Aorta (tissue), 5 donors: ENCODE measurements around the gene C10orf143. TPM values are rescaled to one million over a fixed set of nuclear protein-coding genes. Genes with fewer than 3 reads are reported as not detected.
A peak's percentile ranks its signal among the peaks of the same experiment; 100 is the strongest.

Experiments used
- ATAC-seq: fragments of 200-7000 bp; cut with Tn5 transposase; one replicate; pipeline ENCODE4 v1.9.1; 2022; ENCODE audit warnings: moderate library complexity; ENCODE audit not compliant: low FRiP score
- DNase-seq, 2 donors: peaks; one replicate each; pipeline ENCODE4 v3.0.0-alpha.2; 2020
- H3K27ac ChIP-seq, 2 donors: one replicate each; pipeline ENCODE4 v1.5.1; 2013; ENCODE audit warnings: low read length in 2 of 2, mild to moderate bottlenecking in 2 of 2, moderate library complexity in 2 of 2, control low read depth in 1 of 2, inconsistent platforms in 1 of 2, low read depth in 1 of 2
- H3K27me3 ChIP-seq, 2 donors: one replicate each; pipeline ENCODE4 v1.6.1; 2013; ENCODE audit warnings: control low read depth in 1 of 2, low read length in 1 of 2, mild to moderate bottlenecking in 1 of 2, moderate library complexity in 1 of 2; ENCODE audit not compliant: insufficient read depth in 2 of 2, control insufficient read depth in 1 of 2
- H3K36me3 ChIP-seq, 2 donors: one replicate each; pipeline ENCODE4 v1.6.1; 2013; ENCODE audit warnings: control low read depth in 1 of 2, low read length in 1 of 2, mild to moderate bottlenecking in 1 of 2; ENCODE audit not compliant: insufficient read depth in 2 of 2, control insufficient read depth in 1 of 2
- H3K4me1 ChIP-seq, 2 donors: one replicate each; pipeline ENCODE4 v1.6.1; 2013; ENCODE audit warnings: low read length in 2 of 2, control low read depth in 1 of 2, mild to moderate bottlenecking in 1 of 2, moderate library complexity in 1 of 2; ENCODE audit not compliant: insufficient read depth in 2 of 2, control insufficient read depth in 1 of 2
- H3K4me3 ChIP-seq, 2 donors: one replicate each; pipeline ENCODE4 v1.5.1; 2013; ENCODE audit warnings: low read length in 2 of 2, control low read depth in 1 of 2, mild to moderate bottlenecking in 1 of 2
- H3K9me3 ChIP-seq: one replicate; pipeline ENCODE4 v1.6.1; 2013; ENCODE audit warnings: mild to moderate bottlenecking, low read length; ENCODE audit not compliant: control insufficient read depth
- WGBS, 2 donors: extraction: QIAGEN DNeasy Blood & Tissue Kit; methylation state at CpG; one replicate each; pipeline ENCODE4 v1.1.7; 2013; 5-methylcytosine and 5-hydroxymethylcytosine counted together
- intact Hi-C, 2 donors: fragments of 100-400 bp; cut with DNase I; formaldehyde crosslinking; loops; one replicate each; pipeline versions ENCODE4 v1.14.2 to v1.15.0; 2022
- polyA plus RNA-seq, 2 donors: library from polyadenylated mRNA; stranded (reverse); fragments of 200-250 nt; gene quantifications; one replicate each; pipeline ENCODE4 v1.2.3, GENCODE V29; 2013
- total RNA-seq, 2 donors: library from RNA; stranded (reverse); fragmentation: NEBNext Ultra II Directional; extraction: Animal tissue kit (Norgen Biotek cat#: 25700); gene quantifications; one replicate each; pipeline ENCODE4 v1.2.1, GENCODE V29; 2021
- donor health status: healthy with polysubstance abuse.
- donor health status: Bipolar disorder and iron deficiency.
- donor health status: DM: no; HTN: no; CAD: no.
- donor health status: DM: no; HTN: no; CAD: no.
- donor health status: DM: yes; HTN: yes; CAD: no.

Gene C10orf143
- total and polyA plus RNA-seq, 4 donors: 1.9 to 7.5 (median 5.0) TPM

DNA sequence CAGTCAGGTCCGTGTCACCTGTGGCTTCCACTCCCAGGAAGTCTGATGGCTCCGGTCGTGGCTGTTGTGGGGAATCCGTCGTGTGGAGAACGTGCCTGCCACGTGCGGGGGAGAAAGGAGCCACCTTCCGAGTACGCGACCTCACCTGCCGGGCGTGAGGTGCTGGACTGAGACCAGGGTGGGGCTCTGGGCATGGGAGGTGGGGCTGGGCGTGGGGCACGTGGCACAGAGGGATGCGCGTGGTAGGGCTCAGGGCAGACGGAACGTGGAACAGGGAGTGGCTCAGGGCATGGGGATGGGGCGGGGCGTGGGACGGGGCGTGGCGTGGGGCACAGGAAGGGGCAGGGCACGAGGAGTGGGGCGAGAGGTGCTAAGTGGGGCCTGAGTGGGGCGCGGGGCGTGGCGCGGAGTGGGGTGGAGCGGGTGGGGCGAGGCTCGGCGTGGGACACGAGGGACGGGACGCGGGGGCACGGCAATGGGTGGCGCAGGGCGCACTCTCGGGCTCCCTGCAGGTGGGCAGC, 64.8 kb downstream of the C10orf143 start:
- peak in 1 of 2 donors; percentile 70 for DNase-seq

DNA sequence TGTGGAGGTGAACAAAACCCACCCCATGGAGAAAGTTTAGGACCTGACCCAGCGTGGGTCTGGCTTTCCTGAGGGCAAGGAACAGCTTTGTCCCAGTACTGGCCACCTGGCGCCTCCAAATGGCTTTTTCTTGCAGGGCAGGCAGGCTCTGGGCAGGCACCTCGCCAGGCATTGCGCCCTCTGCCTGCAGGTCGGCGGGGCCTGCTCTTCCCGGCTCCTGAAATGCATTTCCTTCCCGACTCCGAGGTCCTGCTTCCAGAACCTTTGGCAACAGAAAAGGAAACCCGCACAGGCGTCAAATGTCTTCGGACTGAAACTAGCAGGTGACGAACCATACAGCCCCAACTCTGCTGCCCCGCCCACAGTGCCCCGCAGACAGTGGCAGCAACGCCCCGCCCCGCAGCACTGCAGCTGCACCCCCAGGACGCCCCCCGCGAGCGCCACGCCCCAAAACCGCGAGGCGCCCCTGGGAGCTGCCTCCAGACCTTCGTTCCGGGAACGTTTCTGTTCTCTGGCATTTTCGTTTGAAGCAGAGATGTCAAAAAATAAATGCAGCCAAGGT, 65.5 kb downstream of the C10orf143 start:
- ATAC-seq (no peak), DNase-seq (peak in 1 of 2 donors; percentile 59)
- no peak overlapping the region for H3K4me3 ChIP-seq
- H3K9me3 ChIP-seq: no peaks in the 10 kb centered on the region
- WGBS, 2 donors: 58 to 61% methylated on average over 30 of the region's 30 CpGs
- H3K27ac ChIP-seq: no peak overlapping the region
- intact Hi-C loops: no loop called here
- H3K36me3 ChIP-seq: no peaks in the 10 kb centered on the region
- H3K27me3 ChIP-seq: no peaks in the 10 kb centered on the region
- H3K4me1 ChIP-seq: no peaks in the 10 kb centered on the region

More for the DNA sequence above, 64.8 kb downstream of the C10orf143 start:
- no peaks in the 10 kb centered on the region for H3K27me3 ChIP-seq
- H3K4me1 ChIP-seq: no peaks in the 10 kb centered on the region
- H3K36me3 ChIP-seq: no peaks in the 10 kb centered on the region
- intact Hi-C loops: no loop called here
- 93 to 94% methylated on average over 41 to 43 of the region's 43 CpGs for WGBS, 2 donors
- ATAC-seq: no peak
- H3K4me3 ChIP-seq: no peak overlapping the region
- no peak overlapping the region for H3K27ac ChIP-seq
- no peaks in the 10 kb centered on the region for H3K9me3 ChIP-seq

DNA sequence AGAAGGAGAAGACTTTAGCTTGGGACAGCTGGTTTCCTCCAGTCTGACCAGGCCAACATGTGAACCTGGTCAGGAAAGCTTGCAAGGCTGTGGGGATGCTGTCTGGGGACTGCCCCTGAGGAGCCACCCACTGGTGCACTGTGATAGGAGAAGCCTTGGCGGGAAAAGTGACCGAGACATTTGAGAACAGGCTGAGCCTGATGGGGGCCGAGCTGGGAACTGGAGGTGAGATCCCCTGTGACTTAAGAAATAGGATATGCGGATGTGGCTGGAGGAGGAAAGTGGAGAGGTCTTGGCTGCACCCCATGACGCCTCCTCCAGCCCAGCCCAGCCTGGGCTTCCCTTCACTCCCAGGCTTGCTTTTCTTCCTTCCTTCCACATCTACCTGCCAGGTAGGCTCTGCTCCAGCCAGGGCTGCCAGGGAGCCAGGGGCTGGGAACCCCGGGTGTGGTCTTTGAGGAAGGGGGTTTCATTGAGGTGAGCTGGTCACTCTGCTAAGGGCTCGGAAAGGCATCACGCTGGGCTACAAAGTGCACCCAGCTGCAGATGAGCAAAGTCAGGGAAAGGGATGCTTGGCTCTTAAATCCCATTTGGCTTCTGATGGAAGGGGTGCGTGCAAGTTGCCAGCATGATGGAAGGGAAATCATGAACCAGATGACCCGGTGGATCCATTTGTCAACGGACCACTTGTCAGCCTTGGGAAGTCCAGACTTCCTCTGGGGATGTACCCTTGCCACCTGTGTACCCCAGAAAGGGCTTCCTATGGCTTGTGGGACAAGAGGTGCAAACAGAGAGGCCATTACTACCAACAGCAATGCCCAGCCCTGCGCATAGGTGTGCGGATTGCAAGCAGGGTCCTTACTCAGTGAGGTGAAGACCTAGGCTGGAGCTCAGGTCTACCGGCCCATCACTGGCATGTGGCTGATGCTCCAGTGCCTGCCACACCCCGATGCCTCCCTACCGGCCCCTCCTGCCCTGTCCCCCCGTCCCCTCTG, 66.3 kb downstream of the C10orf143 start:
- H3K27me3 ChIP-seq: no peaks in the 10 kb centered on the region
- no peak overlapping the region for H3K27ac ChIP-seq
- 78 to 79% methylated on average over 17 of the region's 17 CpGs for WGBS, 2 donors
- no peak overlapping the region for H3K4me3 ChIP-seq
- no peak for ATAC-seq
- no peaks in the 10 kb centered on the region for H3K9me3 ChIP-seq
- no peaks in the 10 kb centered on the region for H3K4me1 ChIP-seq
- intact Hi-C loops: no loop called here
- H3K36me3 ChIP-seq: no peaks in the 10 kb centered on the region
- DNase-seq: peak in 1 of 2 donors; percentile 41

DNA sequence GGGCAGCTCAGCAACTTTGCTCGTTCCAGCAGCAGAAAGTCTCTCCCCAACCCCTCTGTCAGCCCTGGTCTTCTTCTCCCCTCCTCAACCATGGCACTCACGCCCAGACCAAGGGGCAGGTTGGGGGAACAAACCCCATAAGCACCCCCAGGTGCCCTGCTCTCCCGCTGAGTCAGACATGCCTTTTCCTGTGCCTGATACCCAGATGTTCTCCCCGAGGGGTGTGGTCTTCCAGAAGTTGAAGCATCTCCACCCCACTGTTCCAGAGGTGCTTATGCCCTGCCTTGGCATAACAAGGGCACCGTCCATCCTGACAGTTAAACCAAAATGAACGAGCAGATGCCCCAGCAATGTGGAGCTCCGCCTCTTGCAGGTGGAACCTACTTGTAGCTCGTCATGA, 67.1 kb downstream of the C10orf143 start:
- H3K27me3 ChIP-seq: no peaks in the 10 kb centered on the region
- peak in 1 of 2 donors; percentile 46 for DNase-seq
- 76 to 80% methylated on average over 8 of the region's 8 CpGs for WGBS, 2 donors

DNA sequence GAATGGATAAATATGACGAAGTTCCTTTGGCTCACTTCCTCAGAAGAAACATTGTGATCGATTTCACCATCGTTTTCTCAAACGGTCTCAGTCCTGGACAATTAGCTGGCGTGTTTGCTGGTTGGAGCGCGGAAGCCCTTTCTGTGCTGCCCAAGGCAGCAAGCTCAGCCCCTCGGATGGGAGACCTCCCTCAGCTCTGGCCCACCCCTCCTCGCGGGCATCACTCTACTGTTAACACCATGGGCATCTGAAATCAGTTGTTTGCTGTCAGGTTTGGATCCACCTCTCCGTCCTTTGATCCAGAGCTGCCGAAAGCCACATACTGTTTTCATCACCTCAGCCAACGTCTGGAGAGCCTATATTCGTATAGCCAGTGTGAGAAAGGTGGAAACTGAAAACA, 68.2 kb downstream of the C10orf143 start:
- no peaks in the 10 kb centered on the region for H3K36me3 ChIP-seq
- 50 to 51% methylated on average over 14 of the region's 14 CpGs for WGBS, 2 donors
- no peaks in the 10 kb centered on the region for H3K9me3 ChIP-seq
- H3K27me3 ChIP-seq: no peaks in the 10 kb centered on the region
- no peak for ATAC-seq
- no peaks in the 10 kb centered on the region for H3K4me1 ChIP-seq
- intact Hi-C loops: no loop called here
- no peak overlapping the region for H3K27ac ChIP-seq
- no peak overlapping the region for H3K4me3 ChIP-seq
- DNase-seq: peak in 1 of 2 donors; percentile 24

More for the DNA sequence above, 67.1 kb downstream of the C10orf143 start:
- Histone ChIP-seq H3K36me3 (no peaks in the 10 kb centered on the region), H3K4me3 (no peak overlapping the region), H3K9me3 (no peaks in the 10 kb centered on the region), H3K27ac (no peak overlapping the region), H3K4me1 (no peaks in the 10 kb centered on the region)
- ATAC-seq: no peak
- intact Hi-C loops: no loop called here

DNA sequence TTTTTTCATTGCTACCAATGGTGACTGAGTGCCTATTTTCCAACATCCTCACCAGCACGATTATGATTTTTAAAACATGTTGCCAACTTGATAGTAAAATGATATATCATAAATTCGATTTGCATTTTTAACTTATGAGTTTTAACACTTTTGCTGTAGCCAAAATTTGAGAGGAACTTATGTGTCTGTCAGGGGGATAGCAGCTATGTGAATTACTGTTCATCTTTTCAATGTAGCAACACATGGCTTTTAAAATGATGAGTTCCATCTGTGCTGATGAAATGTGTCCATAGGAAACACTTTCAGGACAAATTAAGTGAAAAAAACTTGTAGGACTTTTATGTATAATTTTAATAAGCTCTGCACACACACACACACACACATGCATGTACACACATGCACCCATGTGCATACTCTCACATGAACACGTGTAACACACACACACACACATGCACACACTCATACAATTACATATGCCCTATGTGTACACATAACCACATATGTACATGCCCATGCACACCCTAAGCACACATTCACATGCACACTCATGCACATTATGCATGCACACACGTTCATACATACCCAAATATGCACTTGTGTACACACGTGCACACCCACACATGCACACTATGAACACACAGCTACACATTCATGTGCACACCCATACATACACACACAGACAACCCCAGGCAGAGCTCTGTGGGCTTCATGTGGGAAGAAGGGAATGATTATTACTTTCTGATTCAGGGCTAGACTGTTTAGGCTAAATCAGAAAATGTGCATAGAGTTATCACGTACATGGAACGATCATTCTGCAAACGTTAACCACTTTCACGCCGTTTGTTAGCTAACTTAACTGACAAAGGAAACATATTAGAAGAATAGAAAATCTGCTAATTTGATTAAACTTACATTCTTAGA, 68.9 kb downstream of the C10orf143 start:
- 72 to 74% methylated on average over 10 of the region's 10 CpGs for WGBS, 2 donors
- no peak for ATAC-seq
- DNase-seq: no peak
- Histone ChIP-seq H3K4me3 (no peak overlapping the region), H3K27me3 (no peaks in the 10 kb centered on the region), H3K9me3 (no peaks in the 10 kb centered on the region), H3K27ac (no peak overlapping the region), H3K4me1 (no peaks in the 10 kb centered on the region), H3K36me3 (no peaks in the 10 kb centered on the region)
- intact Hi-C loops: no loop called here

DNA sequence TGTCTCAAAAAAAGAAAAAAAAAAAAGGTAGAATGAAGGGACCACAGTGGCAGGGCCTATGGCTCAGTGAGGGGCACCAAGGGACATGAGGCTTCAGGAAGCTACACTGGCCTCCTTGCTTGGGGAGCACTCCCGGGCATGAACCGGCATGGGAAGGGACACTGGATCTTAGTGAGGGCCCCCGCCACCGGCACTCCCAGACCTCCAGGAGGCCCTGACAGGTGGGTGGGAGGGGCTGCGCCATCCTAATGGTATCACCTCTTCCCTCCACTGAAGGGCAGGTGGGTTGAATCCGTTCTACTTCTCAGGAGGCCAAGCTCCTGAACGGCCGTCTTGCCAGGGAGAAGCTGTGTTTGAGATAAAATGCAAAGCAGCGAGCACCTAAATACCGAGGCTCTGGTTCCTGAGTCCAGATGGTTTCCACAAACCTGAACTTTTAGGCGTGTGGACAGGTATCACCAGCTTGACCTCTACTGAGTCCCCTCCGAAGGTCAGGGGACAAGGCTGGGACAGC, 69.8 kb downstream of the C10orf143 start:
- ATAC-seq: no peak
- Histone ChIP-seq H3K27ac (no peak overlapping the region), H3K27me3 (no peaks in the 10 kb centered on the region), H3K4me1 (no peaks in the 10 kb centered on the region), H3K4me3 (no peak overlapping the region), H3K36me3 (no peaks in the 10 kb centered on the region), H3K9me3 (no peaks in the 10 kb centered on the region)
- 85 to 88% methylated on average over 12 of the region's 12 CpGs for WGBS, 2 donors
- peak in 1 of 2 donors; percentile 36 for DNase-seq
- intact Hi-C loops: no loop called here

DNA sequence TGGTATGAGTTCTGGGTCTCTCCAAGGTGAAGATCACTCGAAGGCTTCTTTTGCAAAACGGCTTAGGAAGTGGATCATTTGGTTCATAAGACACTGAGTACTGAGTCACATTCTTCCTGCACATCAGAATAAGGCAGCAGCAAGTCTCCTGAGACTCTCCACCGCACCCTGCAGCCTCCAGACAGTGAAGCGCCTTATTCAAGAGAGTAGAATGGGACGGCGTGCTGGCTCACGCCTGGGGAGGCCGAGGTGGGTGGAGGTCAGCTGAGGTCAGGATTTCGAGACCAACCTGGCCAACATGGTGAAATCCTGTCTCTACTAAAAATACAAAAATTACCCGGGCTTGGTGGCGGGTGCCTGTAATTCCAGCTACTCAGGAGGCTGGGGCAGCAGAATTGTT, 70.3 kb downstream of the C10orf143 start:
- ATAC-seq: no peak
- no peak overlapping the region for H3K27ac ChIP-seq
- WGBS, 2 donors: 87 to 89% methylated on average over 11 of the region's 11 CpGs
- no peak overlapping the region for H3K4me3 ChIP-seq
- H3K9me3 ChIP-seq: no peaks in the 10 kb centered on the region
- peak in 1 of 2 donors; percentile 43 for DNase-seq
- H3K36me3 ChIP-seq: no peaks in the 10 kb centered on the region
- no peaks in the 10 kb centered on the region for H3K4me1 ChIP-seq
- intact Hi-C loops: no loop called here
- H3K27me3 ChIP-seq: no peaks in the 10 kb centered on the region
